H1 (cell line): ENCODE measurements around the gene SEMA3D. TPM values are rescaled to one million over a fixed set of nuclear protein-coding genes. Genes with fewer than 3 reads are reported as not detected.

Experiments used
- CEBPB ChIP-seq: IDR thresholded peaks from 2 replicates; pipeline ENCODE4 v1.6.1; 2012; ENCODE audit warnings: low read depth, low read length
- HDAC6 ChIP-seq: IDR thresholded peaks from one replicate; pipeline ENCODE4 v1.7.1; 2012; ENCODE audit warnings: low read depth, mild to moderate bottlenecking, inconsistent platforms, low read length, moderate library complexity
- SIN3A ChIP-seq, 2 experiments: IDR thresholded peaks in 1 of 2; conservative IDR thresholded peaks in 1 of 2; 2 replicates each; pipeline ENCODE4 v1.6.1; 2011 to 2012; ENCODE audit warnings: low read length in 2 of 2, improper control_type of control experiment in 1 of 2, low read depth in 1 of 2, mild to moderate bottlenecking in 1 of 2
- polyA plus RNA-seq, 7 experiments: library from polyadenylated mRNA; depleted of rRNA in 3 of 7; stranded (reverse) in 5 of 7; unstranded in 2 of 7; fragments of >200 nt in 5 of 7; fragments of 200-250 nt in 2 of 7; gene quantifications; 1 replicate in 5 of 7; 2 replicates in 1 of 7; 4 replicates in 1 of 7; pipeline versions ENCODE4 v1.2.1 to v1.2.3, GENCODE V29; 2011 to 2013; ENCODE audit warnings: missing spikeins in 2 of 7, mixed read lengths in 2 of 7
- total RNA-seq: library from RNA; stranded (reverse); fragmentation: NEBNext Ultra II Directional; extraction: Animal tissue kit (Norgen Biotek cat#: 25700); gene quantifications from 2 replicates; pipeline ENCODE4 v1.2.1, GENCODE V29; 2021

The SEMA3D gene
- total and polyA plus RNA-seq, 2 of the 8 experiments (the other 6 are each of a cell fraction or from before 2014, with no cell fraction given) = 1.6 to 3.5 TPM

DNA sequence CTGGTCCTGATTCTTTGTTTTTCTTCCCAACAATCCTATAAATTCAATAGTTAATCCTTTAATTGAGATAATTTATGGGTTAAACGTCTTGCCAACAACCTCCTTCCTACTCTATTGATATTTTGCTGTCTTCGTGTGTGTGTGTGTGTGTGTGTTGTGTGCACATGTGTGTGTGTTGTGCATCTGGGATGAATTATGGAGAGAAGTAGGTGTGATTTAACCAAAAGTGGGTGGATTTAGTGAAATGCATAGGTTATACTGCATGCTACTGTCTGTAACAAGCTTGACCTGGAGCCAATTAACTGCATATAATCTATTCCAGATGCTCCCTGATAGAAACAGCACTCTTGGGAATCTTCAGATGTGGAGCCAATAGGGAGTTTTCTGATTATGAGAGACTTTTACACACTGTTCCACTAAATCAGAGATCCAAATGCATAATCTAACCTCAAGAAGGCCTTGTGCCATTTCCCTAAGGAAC lies 61.2 kb downstream of the SEMA3D start (continued):
- no peak for TF ChIP-seq SIN3A (conservative IDR thresholded peaks at IDR 0.05 in 1 of 2, IDR thresholded peaks at IDR 0.05 in 1 of 2; ENCODE audit: low read depth in 1 of 2, low read length in 2 of 2)
- no peak for TF ChIP-seq CEBPB
- no peak for TF ChIP-seq HDAC6
